CD4-positive, alpha-beta T cell treated with Interleukin-4 for 1 hour (primary cell): ENCODE measurements around the gene TBC1D24.

Experiments used
- DNase-seq, 2 donors: peaks; one replicate each; pipeline ENCODE4 v3.0.0-alpha.2; 2020 to 2022

Gene TBC1D24

GRCh38 chr16:2450975-2451381 lies 23.9 kb upstream of the TBC1D24 start:
- DNase-seq = no peak

- DNase-seq = no peak
Measured at GRCh38 chr16:2451851-2452320, 23.0 kb upstream of the TBC1D24 start.

- no peak for DNase-seq
Measured at GRCh38 chr16:2452650-2453049, 22.3 kb upstream of the TBC1D24 start.

- no peak for DNase-seq
Measured at GRCh38 chr16:2455081-2455845, 19.7 kb upstream of the TBC1D24 start.

- no peak for DNase-seq
Measured at GRCh38 chr16:2456551-2457153, 18.3 kb upstream of the TBC1D24 start.

- no peak for DNase-seq
Measured at GRCh38 chr16:2457267-2457666, 17.7 kb upstream of the TBC1D24 start.

- DNase-seq = no peak
Measured at GRCh38 chr16:2457946-2458345, 17.0 kb upstream of the TBC1D24 start.

GRCh38 chr16:2458887-2459646 lies 15.9 kb upstream of the TBC1D24 start:
- DNase-seq = no peak

GRCh38 chr16:2459647-2460390 lies 15.1 kb upstream of the TBC1D24 start, which contains the start of gene TEDC2:
TEDC2 (plus strand) TSS chr16:2460109; CDS start chr16:2460145, 36 bp downstream.
- peak; percentile 96 to 97 for DNase-seq

- no peak for DNase-seq
Measured at GRCh38 chr16:2460391-2460713, 14.6 kb upstream of the TBC1D24 start.

- no peak for DNase-seq
Measured at GRCh38 chr16:2460916-2461315, 14.0 kb upstream of the TBC1D24 start.

GRCh38 chr16:2462031-2462866 lies 12.7 kb upstream of the TBC1D24 start:
- no peak for DNase-seq

GRCh38 chr16:2464333-2464732 lies 10.6 kb upstream of the TBC1D24 start:
- DNase-seq = no peak

GRCh38 chr16:2465653-2466415 lies 9.1 kb upstream of the TBC1D24 start:
- DNase-seq = no peak

- DNase-seq = no peak
Measured at GRCh38 chr16:2466667-2467527, 8.0 kb upstream of the TBC1D24 start.

GRCh38 chr16:2467528-2468232 lies 7.2 kb upstream of the TBC1D24 start:
- DNase-seq = no peak

- no peak for DNase-seq
Measured at GRCh38 chr16:2468233-2468724, 6.6 kb upstream of the TBC1D24 start.

- DNase-seq = peak in 1 of 2 donors; percentile 30
Measured at GRCh38 chr16:2468725-2469398, 6.1 kb upstream of the TBC1D24 start.
